Inflammatory macrophage (primary cell): Measurements from ENCODE around the gene OR51V1.
"Not testable (repeated sequence)": the region's sequence is repeated elsewhere in the genome, so short reads cannot be mapped to it uniquely, and the experiment has no call there.

Source experiments
- DNase-seq, 2 donors: peaks; one replicate each; pipeline ENCODE4 v3.0.0-alpha.2; 2020 to 2022

Gene OR51V1

DNA sequence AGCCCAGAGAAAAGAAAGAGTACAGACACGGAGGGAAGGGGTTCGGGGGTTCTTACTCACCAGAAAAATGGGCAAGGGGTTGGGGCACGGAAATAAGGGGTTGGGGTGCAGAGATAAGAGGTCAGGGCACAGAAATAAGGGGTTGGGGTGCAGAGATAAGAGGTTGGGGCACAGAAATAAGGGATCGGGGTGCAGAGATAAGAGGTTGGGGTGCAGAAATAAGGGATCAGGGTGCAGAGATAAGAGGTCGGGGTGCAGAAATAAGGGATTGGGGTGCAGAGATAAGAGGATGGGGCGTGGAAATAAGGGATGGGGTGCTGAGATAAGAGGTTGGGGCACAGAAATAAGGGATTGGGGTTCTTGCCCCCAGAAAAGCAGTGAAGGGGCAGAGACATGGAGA lies 35.7 kb downstream of the OR51V1 start:
- DNase-seq = not testable (repeated sequence)

DNA sequence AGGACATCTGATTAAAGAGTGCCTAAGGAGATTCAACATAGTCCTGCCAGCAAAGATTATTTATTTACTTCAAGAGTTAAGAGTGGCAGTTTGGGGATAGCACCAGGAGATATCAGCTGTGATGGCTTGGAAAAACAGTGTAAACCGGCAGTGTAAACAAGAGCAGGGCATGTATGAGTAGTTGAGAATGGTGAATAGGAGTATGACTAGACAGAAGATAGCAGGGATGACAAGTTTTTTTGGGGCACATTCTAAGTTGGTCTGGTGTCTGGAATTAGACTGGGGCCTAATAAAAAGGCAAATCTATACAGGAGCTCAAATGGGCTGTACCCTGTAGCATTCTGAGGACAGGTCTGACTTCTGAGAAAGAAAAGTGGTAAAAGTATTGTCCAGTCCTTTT lies 39.4 kb downstream of the OR51V1 start:
- not testable (repeated sequence) for DNase-seq

DNA sequence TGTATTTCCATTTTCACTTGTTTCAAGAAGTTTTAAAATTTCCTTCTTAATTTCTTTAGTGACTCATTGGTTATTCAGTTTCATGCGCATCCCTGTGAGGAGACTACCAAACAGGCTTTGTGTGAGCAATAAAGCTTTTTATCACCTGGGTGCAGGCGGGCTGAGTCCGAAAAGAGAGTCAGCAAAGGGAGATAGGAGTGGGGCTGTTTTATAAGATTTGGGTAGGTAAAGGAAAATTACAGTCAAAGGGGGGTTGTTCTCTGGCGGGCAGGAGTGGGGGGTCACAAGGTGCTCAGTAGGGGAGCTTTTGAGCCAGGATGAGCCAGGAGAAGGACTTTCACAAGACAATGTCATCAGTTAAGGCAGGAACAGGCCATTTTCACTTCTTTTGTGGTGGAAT lies 40.3 kb downstream of the OR51V1 start:
- DNase-seq = not testable (repeated sequence)

DNA sequence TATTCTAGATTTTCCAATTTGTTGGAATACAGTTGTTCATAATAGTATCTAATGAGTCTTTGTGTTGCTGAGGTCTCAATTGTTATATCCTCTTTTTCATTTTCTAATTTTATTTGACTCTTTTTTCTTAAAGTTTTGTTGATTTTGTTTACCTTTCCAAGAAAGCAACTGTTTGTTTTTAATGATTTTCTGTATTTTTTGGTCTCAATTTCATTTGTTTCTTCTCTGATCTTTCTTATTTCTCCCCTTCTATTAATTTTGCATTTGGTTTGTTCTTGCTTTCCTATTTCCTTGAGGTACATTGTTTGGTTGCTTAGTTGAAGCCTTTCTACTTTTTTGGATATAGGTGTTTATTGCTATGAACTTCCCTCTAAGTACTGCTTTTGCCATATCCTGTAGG lies 40.7 kb downstream of the OR51V1 start:
- no peak for DNase-seq

DNA sequence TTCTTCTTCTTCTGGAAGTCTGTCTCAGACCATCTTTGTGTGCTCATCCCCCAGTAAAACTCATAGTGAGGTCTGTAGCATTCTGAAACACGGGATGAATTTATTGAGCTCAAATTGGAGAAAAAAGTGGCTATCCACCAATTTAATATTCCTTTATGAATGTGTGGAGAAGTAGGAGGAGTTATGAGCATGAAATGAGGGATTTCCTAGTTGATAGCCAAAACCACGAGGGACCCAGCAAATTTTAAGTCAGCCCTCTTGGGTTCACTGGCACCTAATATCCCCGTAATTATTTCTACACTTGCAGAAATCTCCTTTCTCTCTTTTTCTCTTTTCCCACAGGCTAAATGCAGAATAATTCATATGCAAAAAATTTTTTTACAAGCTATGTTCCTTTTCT lies 45.8 kb downstream of the OR51V1 start, which contains the start of gene OR52A1:
Gene OR52A1, minus strand, starts transcription at position 101 of the 400 bp plus-strand sequence. CDS start 2,388 bp downstream, outside the sequence.
- no peak for DNase-seq

DNA sequence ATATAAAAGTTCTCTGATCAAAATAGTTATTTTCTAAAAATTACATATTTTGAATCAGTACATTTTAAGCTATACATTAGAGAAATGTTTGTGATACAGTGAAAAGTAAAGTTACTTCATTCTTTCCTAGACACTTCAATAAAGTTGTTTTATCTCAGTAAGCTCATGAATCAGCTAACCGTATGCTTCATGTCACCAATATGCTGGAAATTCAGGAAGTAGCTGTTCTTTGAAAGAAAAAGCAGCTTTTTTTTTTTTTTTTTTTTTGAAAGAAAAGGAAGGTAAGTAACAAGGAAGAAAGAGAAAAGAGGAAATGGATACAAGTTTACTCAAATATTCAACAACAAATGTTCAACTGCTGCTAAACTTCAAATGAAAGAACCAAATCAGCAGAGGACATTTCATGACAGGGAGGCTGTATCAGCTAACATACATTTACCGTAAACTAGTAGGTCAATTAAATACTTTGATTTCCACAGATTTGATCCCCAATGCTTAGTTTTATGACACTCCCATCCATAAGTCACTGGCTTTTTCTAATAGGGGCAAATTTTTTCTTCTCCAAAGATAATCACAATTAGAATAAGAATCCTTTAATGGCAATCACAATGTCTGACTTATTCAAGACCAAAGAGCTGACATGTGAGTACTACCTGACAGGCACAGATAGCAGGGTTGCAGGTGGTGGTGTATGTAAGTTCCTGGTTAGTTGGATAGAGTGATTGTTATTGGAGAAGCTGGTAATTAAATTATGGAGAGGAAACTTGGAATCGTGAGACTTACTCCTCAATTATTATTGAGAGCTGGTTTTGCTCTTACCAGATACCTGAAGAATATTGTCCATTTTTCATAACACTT lies 46.7 kb downstream of the OR51V1 start:
- DNase-seq = no peak

DNA sequence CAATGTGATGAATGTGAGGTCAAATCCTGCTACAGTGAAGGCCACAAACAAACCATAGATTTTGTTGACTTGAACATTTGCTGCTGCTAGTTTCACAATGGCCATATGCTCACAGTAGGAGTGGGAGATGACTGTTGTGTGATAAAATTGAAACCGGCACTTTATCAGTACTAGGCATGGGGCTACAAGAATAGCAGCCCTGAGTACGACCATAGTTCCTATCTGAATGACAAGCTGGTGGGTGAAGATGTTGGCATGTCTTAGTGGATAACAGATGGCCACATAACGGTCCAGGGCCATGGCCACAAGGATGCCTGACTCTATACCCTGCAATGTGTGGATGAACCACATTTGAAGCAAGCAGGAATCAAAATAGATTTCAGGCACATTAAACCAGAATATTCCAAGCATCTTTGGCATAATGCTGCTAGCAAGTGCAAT lies 48.7 kb downstream of the OR51V1 start:
- DNase-seq = no peak
